Measurements from ENCODE around the gene ATF4.
"Not testable (repeated sequence)": the region's sequence is repeated elsewhere in the genome, so short reads cannot be mapped to it uniquely, and the experiment has no call there.

The ATF4 gene

GRCh38 chr22:39510529-39511149, 9.7 kb upstream of the ATF4 start:
- no peak for DNase-seq (ENCODE audit: low read depth, low spot score)

GRCh38 chr22:39511226-39511625, 9.1 kb upstream of the ATF4 start:
- DNase-seq (ENCODE audit: low read depth, low spot score) = no peak

GRCh38 chr22:39512026-39512425, 8.3 kb upstream of the ATF4 start:
- no peak for DNase-seq (ENCODE audit: low read depth, low spot score)

GRCh38 chr22:39513791-39514190, 6.6 kb upstream of the ATF4 start:
- DNase-seq (ENCODE audit: low read depth, low spot score) = no peak

- peak; percentile 45 for DNase-seq (ENCODE audit: low read depth, low spot score)
Observed at GRCh38 chr22:39514373-39514973, 5.9 kb upstream of the ATF4 start.

- no peak for DNase-seq (ENCODE audit: low read depth, low spot score)
Observed at GRCh38 chr22:39515266-39516050, 4.9 kb upstream of the ATF4 start.

- DNase-seq (ENCODE audit: low read depth, low spot score) = no peak
Observed at GRCh38 chr22:39517470-39517869, 2.9 kb upstream of the ATF4 start.

GRCh38 chr22:39518144-39518786, 2.1 kb upstream of the ATF4 start:
- peak; percentile 22 for DNase-seq (ENCODE audit: low read depth, low spot score)

- DNase-seq (ENCODE audit: low read depth, low spot score) = no peak
Observed at GRCh38 chr22:39518996-39519680, 1.2 kb upstream of the ATF4 start.

GRCh38 chr22:39519681-39520225, 609 bp upstream of the ATF4 start:
- DNase-seq (ENCODE audit: low read depth, low spot score) = peak; percentile 100

GRCh38 chr22:39521106-39521885, 934 bp downstream of the ATF4 start:
- DNase-seq (ENCODE audit: low read depth, low spot score) = not testable (repeated sequence)

- not testable (repeated sequence) for DNase-seq (ENCODE audit: low read depth, low spot score)
Observed at GRCh38 chr22:39522091-39522490, 1.7 kb downstream of the ATF4 start.

GRCh38 chr22:39522567-39523300, 2.4 kb downstream of the ATF4 start:
- DNase-seq (ENCODE audit: low read depth, low spot score) = peak; percentile 60

GRCh38 chr22:39524089-39524752, 3.9 kb downstream of the ATF4 start:
- no peak for DNase-seq (ENCODE audit: low read depth, low spot score)

GRCh38 chr22:39524753-39525657, 4.6 kb downstream of the ATF4 start:
- no peak for DNase-seq (ENCODE audit: low read depth, low spot score)

GRCh38 chr22:39525658-39525975, 5.3 kb downstream of the ATF4 start:
- DNase-seq (ENCODE audit: low read depth, low spot score) = no peak

- DNase-seq (ENCODE audit: low read depth, low spot score) = no peak
Observed at GRCh38 chr22:39526736-39527171, 6.4 kb downstream of the ATF4 start.

- DNase-seq (ENCODE audit: low read depth, low spot score) = no peak
Observed at GRCh38 chr22:39527481-39527961, 7.2 kb downstream of the ATF4 start.
